ENCODE data around the gene GNG3. TPM values are rescaled to one million over a fixed set of nuclear protein-coding genes. Genes with fewer than 3 reads are reported as not detected.
"Not testable (repeated sequence)": the region's sequence is repeated elsewhere in the genome, so short reads cannot be mapped to it uniquely, and the experiment has no call there.

GNG3 gene
- total RNA-seq, 5 donors from 2014 or later (not counting 1 experiment from before 2014, with no cell fraction given): not detected

DNA sequence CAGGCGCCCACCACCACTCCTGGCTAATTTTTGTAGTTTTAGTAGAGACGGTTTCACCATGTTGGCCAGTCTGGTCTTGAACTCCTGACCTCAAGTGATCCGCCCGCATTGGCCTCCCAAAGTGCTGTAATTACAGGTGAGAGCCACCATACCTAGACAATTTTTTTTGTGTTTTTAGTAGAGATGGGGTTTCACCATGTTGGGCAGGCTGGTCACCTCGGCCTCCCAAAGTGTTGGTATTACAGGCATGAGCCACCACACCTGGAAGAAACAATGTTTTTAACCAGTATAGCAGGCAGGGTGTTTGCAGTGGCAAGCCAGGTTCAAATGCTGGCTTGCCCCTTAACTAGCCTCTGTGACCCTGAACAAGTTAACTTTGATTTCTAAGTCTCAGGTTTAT lies 42.5 kb downstream of the GNG3 start:
- CTCF ChIA-PET: interaction anchor here in 1 of 2 donors (1.0 kb wide), 1 partner anchor 22 kb away, joined by 3 read pairs; the partner anchor contains the start of gene HNRNPUL2
- H3K9me3 ChIP-seq: not testable (repeated sequence)

GRCh38 chr11:62752177-62752785 lies 44.8 kb downstream of the GNG3 start:
- no peaks in the 10 kb centered on the region for H3K27me3 ChIP-seq (replicated peaks in 1 of 2; ENCODE audit: control insufficient read depth in 2 of 2, extremely low read depth in 1 of 2, insufficient read depth in 2 of 2, low read length in 1 of 2)
- no peak for ATAC-seq (replicated peaks in 1 of 4)
- no peaks in the 10 kb centered on the region for H3K27me3 Mint-ChIP-seq
- H3K27ac ChIP-seq (ENCODE audit: low read length): peak overlapping the region; percentile 62
- H3K9me3 ChIP-seq: no peaks in the 10 kb centered on the region
- H3K4me1 Mint-ChIP-seq: peaks cover 19 to 34% (median 31%) of the 10 kb centered on the region in 3 donors
- no peaks in the 10 kb centered on the region for H3K9me3 Mint-ChIP-seq
- DNase-seq: no peak
- ChIA-PET POLR2A (interaction anchor here in 1 of 2 donors (0.6 kb wide), 1 partner anchor 118 kb away, joined by 4 read pairs; no protein-coding TSS in a partner anchor), CTCF (no interaction called here)
- H3K4me3 ChIP-seq (ENCODE audit: control insufficient read depth in 1 of 2, extremely low read depth in 1 of 2, low read length in 1 of 2): no peak overlapping the region
- peaks cover 4 to 37% of the 10 kb centered on the region in 2 experiments for H3K4me1 ChIP-seq (ENCODE audit: control insufficient read depth in 1 of 2, extremely low read depth in 1 of 2, insufficient read depth in 2 of 2, low read length in 2 of 2)
- peak overlapping the region in 2 of 3 donors; percentile 55 to 83 for H3K4me3 Mint-ChIP-seq
- H3K27ac Mint-ChIP-seq: peak overlapping the region; percentile 96 to 99
- H3K36me3 Mint-ChIP-seq: peaks cover 12% of the 10 kb centered on the region
- 94% methylated on average over 12 of the region's 14 CpGs for WGBS (ENCODE audit: insufficient coverage)
- H3K36me3 ChIP-seq (ENCODE audit: control insufficient read depth in 2 of 2, extremely low read depth in 1 of 2, insufficient read depth in 1 of 2, low read length in 1 of 2): peaks cover 9 to 31% of the 10 kb centered on the region in 2 donors

More for the DNA sequence above, 42.5 kb downstream of the GNG3 start:
- 100% methylated on average over 1 of the region's 5 CpGs for WGBS (ENCODE audit: insufficient coverage)
- H3K4me3 ChIP-seq (ENCODE audit: control insufficient read depth in 1 of 2, extremely low read depth in 1 of 2, low read length in 1 of 2); H3K9me3 Mint-ChIP-seq; POLR2A ChIA-PET; ATAC-seq (replicated peaks in 1 of 4); DNase-seq; H3K27ac ChIP-seq (ENCODE audit: low read length); H3K27me3 ChIP-seq (replicated peaks in 1 of 2; ENCODE audit: control insufficient read depth in 2 of 2, extremely low read depth in 1 of 2, insufficient read depth in 2 of 2, low read length in 1 of 2); H3K4me3 Mint-ChIP-seq; H3K27me3 Mint-ChIP-seq: not testable (repeated sequence)
- Histone ChIP-seq H3K4me1 (ENCODE audit: control insufficient read depth in 1 of 2, extremely low read depth in 1 of 2, insufficient read depth in 2 of 2, low read length in 2 of 2) (peaks cover 4 to 37% of the 10 kb centered on the region in 2 experiments), H3K36me3 (ENCODE audit: control insufficient read depth in 2 of 2, extremely low read depth in 1 of 2, insufficient read depth in 1 of 2, low read length in 1 of 2) (peaks cover 9 to 31% of the 10 kb centered on the region in 2 donors)
- peaks cover 12% of the 10 kb centered on the region for H3K36me3 Mint-ChIP-seq
- peak overlapping the region in 1 of 2 donors; percentile 58 for H3K27ac Mint-ChIP-seq
- peaks cover 19 to 34% (median 31%) of the 10 kb centered on the region in 3 donors for H3K4me1 Mint-ChIP-seq

DNA sequence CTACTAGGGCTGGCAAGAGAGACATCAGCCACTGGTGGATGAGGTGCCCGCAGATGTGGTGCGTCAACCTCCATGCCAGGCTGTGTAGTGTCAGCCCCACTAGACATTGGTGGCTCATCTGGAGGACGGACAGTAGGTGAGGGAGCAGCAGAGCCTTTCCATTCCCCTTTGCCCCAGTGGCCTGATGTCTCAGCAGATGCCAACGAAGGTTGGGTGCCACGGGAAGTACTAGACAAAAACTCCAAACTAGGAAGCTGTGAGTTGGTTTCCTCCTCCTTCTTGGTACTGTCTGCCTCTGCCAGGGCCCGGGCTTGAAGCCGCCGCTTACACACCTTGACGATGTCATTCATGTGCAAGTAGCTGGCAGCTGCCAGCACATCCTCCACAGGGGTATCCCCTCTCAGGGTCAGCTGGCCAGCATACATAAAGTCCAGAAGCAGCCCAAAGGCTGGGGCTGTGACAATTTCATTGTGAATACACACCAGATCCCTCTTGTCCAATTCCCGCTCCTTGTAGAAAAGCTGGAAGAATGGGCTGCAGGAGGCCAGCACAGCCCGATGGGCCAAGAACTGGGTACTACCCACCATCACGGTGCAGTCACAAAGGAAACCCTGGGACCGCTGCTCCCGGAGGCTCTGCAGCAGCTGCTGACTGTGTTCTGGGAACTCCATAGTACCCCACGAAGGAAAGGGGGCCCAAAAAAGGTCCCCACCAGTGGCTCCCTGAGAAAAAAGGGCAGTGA lies 45.7 kb downstream of the GNG3 start:
- Histone ChIP-seq H3K4me3 (ENCODE audit: control insufficient read depth in 1 of 2, extremely low read depth in 1 of 2, low read length in 1 of 2) (peak overlapping the region; percentile 81 to 88), H3K4me1 (ENCODE audit: control insufficient read depth in 1 of 2, extremely low read depth in 1 of 2, insufficient read depth in 2 of 2, low read length in 2 of 2) (peaks cover 4 to 37% of the 10 kb centered on the region in 2 experiments), H3K27ac (ENCODE audit: low read length) (peak overlapping the region; percentile 62), H3K27me3 (replicated peaks in 1 of 2; ENCODE audit: control insufficient read depth in 2 of 2, extremely low read depth in 1 of 2, insufficient read depth in 2 of 2, low read length in 1 of 2) (no peaks in the 10 kb centered on the region), H3K9me3 (no peaks in the 10 kb centered on the region), H3K36me3 (ENCODE audit: control insufficient read depth in 2 of 2, extremely low read depth in 1 of 2, insufficient read depth in 1 of 2, low read length in 1 of 2) (peaks cover 9 to 31% of the 10 kb centered on the region in 2 donors)
- peak overlapping the region; percentile 83 to 97 (median 91) for H3K4me3 Mint-ChIP-seq
- no peaks in the 10 kb centered on the region for H3K27me3 Mint-ChIP-seq
- peak overlapping the region; percentile 96 to 99 for H3K27ac Mint-ChIP-seq
- ChIA-PET POLR2A (interaction anchor here (0.5 to 2.0 kb wide), 19 partner anchors 9 to 179 kb away, joined by 3 to 20 read pairs (median 6); partner anchors contain the start of genes C11orf98 (in 1 of the 2), CSKMT (in 1 of the 2), EEF1G (in 1 of the 2) and HNRNPUL2 (in 1 of the 2)), CTCF (interaction anchor here (0.5 to 2.1 kb wide), 25 partner anchors 9 to 359 kb away, joined by 3 to 32 read pairs (median 4); partner anchors contain the start of genes C11orf98 (in 1 of the 2), CSKMT (in 1 of the 2), HNRNPUL2 (in 1 of the 2) and SLC3A2 (in 1 of the 2))
- peaks cover 19 to 33% (median 31%) of the 10 kb centered on the region in 3 donors for H3K4me1 Mint-ChIP-seq
- WGBS (ENCODE audit: insufficient coverage): 65% methylated on average over 7 of the region's 15 CpGs
- no peaks in the 10 kb centered on the region for H3K9me3 Mint-ChIP-seq
- peak in 1 of 35 experiments; percentile 6 for DNase-seq
- ATAC-seq (replicated peaks in 1 of 4): no peak
- H3K36me3 Mint-ChIP-seq: peaks cover 12% of the 10 kb centered on the region

DNA sequence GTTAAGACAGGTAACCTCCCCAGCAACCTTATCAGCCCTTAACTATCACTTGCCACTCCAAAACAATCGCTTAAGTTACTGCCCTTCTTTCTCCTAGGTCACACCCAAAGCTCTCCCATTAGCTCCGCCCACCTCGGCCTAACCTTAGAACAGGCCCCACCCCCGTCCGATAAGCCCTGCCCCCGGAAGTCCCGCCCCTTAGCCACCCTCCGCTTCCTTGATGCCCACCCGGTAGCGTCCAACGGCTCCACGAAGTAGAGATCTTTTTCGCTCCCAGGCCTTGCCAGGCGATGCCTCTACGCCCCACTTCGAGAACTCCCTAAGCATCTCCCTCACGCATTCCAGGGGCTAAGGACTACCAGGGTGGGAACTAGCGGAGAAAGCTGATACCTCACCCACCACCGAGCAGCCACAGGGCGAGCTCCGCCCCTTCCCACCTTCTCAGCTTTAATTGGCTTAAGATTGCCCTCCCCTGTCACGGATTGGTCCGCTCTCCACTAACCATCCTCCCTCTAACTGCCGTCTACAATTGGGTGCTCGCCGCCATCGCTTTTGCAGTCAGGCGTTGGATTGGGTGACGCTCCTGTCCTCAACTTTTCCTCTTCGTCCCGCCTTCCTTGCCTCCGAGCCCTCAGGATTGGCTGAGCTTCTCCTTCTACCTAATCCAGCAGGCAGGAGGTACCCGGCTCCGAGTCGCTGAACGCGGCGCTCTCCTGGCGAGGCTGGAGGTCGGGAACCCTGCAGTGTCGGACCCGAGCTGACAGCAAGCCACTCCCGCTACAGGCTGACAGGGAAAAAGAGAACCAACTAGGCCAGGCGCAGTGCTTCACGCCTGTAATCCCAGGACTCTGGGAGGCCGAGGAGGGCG lies 46.5 kb downstream of the GNG3 start, which contains the start of gene ZBTB3:
TSS of gene ZBTB3 (minus strand) at position 425 of the 868 bp plus-strand sequence. CDS start 496 bp downstream, outside the sequence.
- ChIA-PET CTCF (interaction anchor here (0.5 to 2.1 kb wide), 32 partner anchors 9 to 364 kb away, joined by 3 to 32 read pairs (median 4); partner anchors contain the start of genes TMEM179B (in 2 of the 2), C11orf98 (in 1 of the 2), CSKMT (in 1 of the 2) and HNRNPUL2 (in 1 of the 2)), POLR2A (interaction anchor here (0.5 to 2.0 kb wide), 24 partner anchors 8 to 180 kb away, joined by 3 to 20 read pairs (median 5); partner anchors contain the start of genes C11orf98 (in 1 of the 2), CSKMT (in 1 of the 2), EEF1G (in 1 of the 2) and HNRNPUL2 (in 1 of the 2))
- H3K27ac Mint-ChIP-seq: peak within 1 kb of the TSS; percentile 96 to 99
- H3K4me3 ChIP-seq (ENCODE audit: control insufficient read depth in 1 of 2, extremely low read depth in 1 of 2, low read length in 1 of 2): peak within 1 kb of the TSS; percentile 81 to 88
- peaks cover 15 to 30% (median 28%) of the 10 kb centered on the region in 3 donors for H3K4me1 Mint-ChIP-seq
- no peaks in the 10 kb centered on the region for H3K9me3 ChIP-seq
- H3K27me3 ChIP-seq (replicated peaks in 1 of 2; ENCODE audit: control insufficient read depth in 2 of 2, extremely low read depth in 1 of 2, insufficient read depth in 2 of 2, low read length in 1 of 2): no peaks in the 10 kb centered on the region
- H3K27me3 Mint-ChIP-seq: no peaks in the 10 kb centered on the region
- peak; percentile 92 to 99 (median 96) for DNase-seq
- H3K36me3 ChIP-seq (ENCODE audit: control insufficient read depth in 2 of 2, extremely low read depth in 1 of 2, insufficient read depth in 1 of 2, low read length in 1 of 2): peaks cover 9 to 29% of the 10 kb centered on the region in 2 donors
- peak; percentile 94 to 95 (median 95) for ATAC-seq (replicated peaks in 1 of 4)
- WGBS (ENCODE audit: insufficient coverage): under 1% methylated on average over 41 of the region's 47 CpGs
- peaks cover 9% of the 10 kb centered on the region for H3K36me3 Mint-ChIP-seq
- H3K4me3 Mint-ChIP-seq: peak within 1 kb of the TSS; percentile 83 to 97 (median 91)
- H3K27ac ChIP-seq (ENCODE audit: low read length): peak within 1 kb of the TSS; percentile 76
- no peaks in the 10 kb centered on the region for H3K9me3 Mint-ChIP-seq
- H3K4me1 ChIP-seq (ENCODE audit: control insufficient read depth in 1 of 2, extremely low read depth in 1 of 2, insufficient read depth in 2 of 2, low read length in 2 of 2): peaks cover 4 to 37% of the 10 kb centered on the region in 2 experiments

- Mint-ChIP-seq H3K9me3 (no peaks in the 10 kb centered on the region), H3K4me3 (peak overlapping the region; percentile 65 to 97 (median 83)), H3K36me3 (peaks cover 4% of the 10 kb centered on the region), H3K27ac (peak overlapping the region in 1 of 2 donors; percentile 52), H3K4me1 (peaks cover 11 to 24% (median 22%) of the 10 kb centered on the region in 3 donors), H3K27me3 (no peaks in the 10 kb centered on the region)
- Histone ChIP-seq H3K9me3 (no peaks in the 10 kb centered on the region), H3K4me3 (ENCODE audit: control insufficient read depth in 1 of 2, extremely low read depth in 1 of 2, low read length in 1 of 2) (no peak overlapping the region), H3K27me3 (replicated peaks in 1 of 2; ENCODE audit: control insufficient read depth in 2 of 2, extremely low read depth in 1 of 2, insufficient read depth in 2 of 2, low read length in 1 of 2) (no peaks in the 10 kb centered on the region), H3K27ac (ENCODE audit: low read length) (no peak overlapping the region), H3K36me3 (ENCODE audit: control insufficient read depth in 2 of 2, extremely low read depth in 1 of 2, insufficient read depth in 1 of 2, low read length in 1 of 2) (peaks cover 9 to 21% of the 10 kb centered on the region in 2 donors), H3K4me1 (ENCODE audit: control insufficient read depth in 1 of 2, extremely low read depth in 1 of 2, insufficient read depth in 2 of 2, low read length in 2 of 2) (peaks cover 4 to 34% of the 10 kb centered on the region in 2 experiments)
- 95% methylated on average over 7 of the region's 10 CpGs for WGBS (ENCODE audit: insufficient coverage)
- no peak for DNase-seq
- ChIA-PET POLR2A (interaction anchor here (0.6 to 2.0 kb wide), 3 partner anchors 9 to 133 kb away, joined by 3 to 20 read pairs (median 4); no protein-coding TSS in a partner anchor), CTCF (interaction anchor here (0.8 to 2.1 kb wide), 2 partner anchors 40 to 100 kb away, joined by 3 to 9 read pairs; no protein-coding TSS in a partner anchor)
- ATAC-seq (replicated peaks in 1 of 4): no peak
Measured at GRCh38 chr11:62755086-62755615, 47.7 kb downstream of the GNG3 start.

Measured in T-cell (primary cell).